Colonic mucosa (tissue), 4 donors: ENCODE data around the gene SLC7A6. TPM values are rescaled to one million over a fixed set of nuclear protein-coding genes. Genes with fewer than 3 reads are reported as not detected.

ENCODE experiments used
- DNase-seq: peaks from one replicate; pipeline ENCODE4 v3.0.0-alpha.2; 2020
- H3K27ac ChIP-seq: fragments of 200-600 bp; one replicate; pipeline ENCODE4 v1.8.0; 2021
- H3K27me3 ChIP-seq: fragments of 200-600 bp; one replicate; pipeline ENCODE4 v1.8.0; 2021
- H3K36me3 ChIP-seq: fragments of 200-600 bp; one replicate; pipeline ENCODE4 v1.8.0; 2021
- H3K4me1 ChIP-seq: fragments of 200-600 bp; one replicate; pipeline ENCODE4 v1.8.0; 2021; ENCODE audit warnings: mild to moderate bottlenecking
- H3K4me3 ChIP-seq: fragments of 200-600 bp; one replicate; pipeline ENCODE4 v1.8.0; 2021
- H3K9ac ChIP-seq, 2 donors: one replicate each; pipeline ENCODE4 v1.7.0; 2013; ENCODE audit warnings: control low read depth in 2 of 2, low read depth in 2 of 2, low read length in 2 of 2
- H3K9me3 ChIP-seq: fragments of 200-600 bp; one replicate; pipeline ENCODE4 v1.8.0; 2021
- intact Hi-C: fragments of 100-400 bp; cut with DNase I; formaldehyde crosslinking; loops from one replicate; pipeline ENCODE4 v1.14.1; 2022
- total RNA-seq, 2 donors: library from RNA; stranded (reverse); fragmentation: NEBNext Ultra II Directional in 1 of 2; extraction: Animal tissue kit (Norgen Biotek cat#: 25700) in 1 of 2; gene quantifications; one replicate each; pipeline ENCODE4 v1.2.1, GENCODE V29; 2021
- TF ChIP-seq, protein P1 (sequence below): fragments of 200-600 bp; IDR thresholded peaks from one replicate; pipeline ENCODE4 v1.8.0; 2022; ENCODE audit warnings: antibody characterized with exemption, mild to moderate bottlenecking
- donor health status: healthy.
- donor health status: DM: no; HTN: no; CAD: no.
- donor health status: DM: no; HTN: no; CAD: no.

Gene SLC7A6
- total RNA-seq, 2 donors from 2014 or later, result 22.0 to 42.2 TPM

DNA sequence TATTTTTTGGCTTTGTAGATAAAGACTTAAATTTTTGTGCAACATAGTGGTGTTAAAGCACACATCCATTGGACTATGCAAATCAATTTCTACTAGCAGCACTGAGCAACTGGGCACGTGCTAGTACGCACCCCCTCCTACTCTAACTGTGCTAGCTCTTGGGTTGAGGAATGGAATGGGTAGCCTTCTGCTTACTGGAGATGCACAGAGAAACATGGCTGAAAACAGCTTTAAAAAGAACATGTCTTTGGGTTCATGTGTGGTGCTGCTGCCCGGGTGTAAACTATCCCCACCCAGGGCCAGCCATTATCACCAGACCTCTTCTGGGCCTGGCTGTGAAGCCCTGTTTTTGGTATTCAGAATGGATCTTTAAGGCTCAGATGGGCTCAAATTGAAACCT is 35.7 kb upstream of the SLC7A6 start:
- DNase-seq, result peak; percentile 17
- H3K27ac ChIP-seq, result no peak overlapping the region
- peaks cover 4% of the 10 kb centered on the region for H3K36me3 ChIP-seq
- peaks cover 1% of the 10 kb centered on the region for H3K4me1 ChIP-seq
- intact Hi-C loops, result loop anchor here (5.0 kb wide), 1 partner anchor 136 kb away; no protein-coding TSS in a partner anchor
- H3K9ac ChIP-seq, result no peak overlapping the region
- H3K9me3 ChIP-seq, result no peaks in the 10 kb centered on the region
- TF ChIP-seq, protein P1, sequence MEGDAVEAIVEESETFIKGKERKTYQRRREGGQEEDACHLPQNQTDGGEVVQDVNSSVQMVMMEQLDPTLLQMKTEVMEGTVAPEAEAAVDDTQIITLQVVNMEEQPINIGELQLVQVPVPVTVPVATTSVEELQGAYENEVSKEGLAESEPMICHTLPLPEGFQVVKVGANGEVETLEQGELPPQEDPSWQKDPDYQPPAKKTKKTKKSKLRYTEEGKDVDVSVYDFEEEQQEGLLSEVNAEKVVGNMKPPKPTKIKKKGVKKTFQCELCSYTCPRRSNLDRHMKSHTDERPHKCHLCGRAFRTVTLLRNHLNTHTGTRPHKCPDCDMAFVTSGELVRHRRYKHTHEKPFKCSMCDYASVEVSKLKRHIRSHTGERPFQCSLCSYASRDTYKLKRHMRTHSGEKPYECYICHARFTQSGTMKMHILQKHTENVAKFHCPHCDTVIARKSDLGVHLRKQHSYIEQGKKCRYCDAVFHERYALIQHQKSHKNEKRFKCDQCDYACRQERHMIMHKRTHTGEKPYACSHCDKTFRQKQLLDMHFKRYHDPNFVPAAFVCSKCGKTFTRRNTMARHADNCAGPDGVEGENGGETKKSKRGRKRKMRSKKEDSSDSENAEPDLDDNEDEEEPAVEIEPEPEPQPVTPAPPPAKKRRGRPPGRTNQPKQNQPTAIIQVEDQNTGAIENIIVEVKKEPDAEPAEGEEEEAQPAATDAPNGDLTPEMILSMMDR, result no peak
- H3K27me3 ChIP-seq, result no peaks in the 10 kb centered on the region
- H3K4me3 ChIP-seq, result no peak overlapping the region

DNA sequence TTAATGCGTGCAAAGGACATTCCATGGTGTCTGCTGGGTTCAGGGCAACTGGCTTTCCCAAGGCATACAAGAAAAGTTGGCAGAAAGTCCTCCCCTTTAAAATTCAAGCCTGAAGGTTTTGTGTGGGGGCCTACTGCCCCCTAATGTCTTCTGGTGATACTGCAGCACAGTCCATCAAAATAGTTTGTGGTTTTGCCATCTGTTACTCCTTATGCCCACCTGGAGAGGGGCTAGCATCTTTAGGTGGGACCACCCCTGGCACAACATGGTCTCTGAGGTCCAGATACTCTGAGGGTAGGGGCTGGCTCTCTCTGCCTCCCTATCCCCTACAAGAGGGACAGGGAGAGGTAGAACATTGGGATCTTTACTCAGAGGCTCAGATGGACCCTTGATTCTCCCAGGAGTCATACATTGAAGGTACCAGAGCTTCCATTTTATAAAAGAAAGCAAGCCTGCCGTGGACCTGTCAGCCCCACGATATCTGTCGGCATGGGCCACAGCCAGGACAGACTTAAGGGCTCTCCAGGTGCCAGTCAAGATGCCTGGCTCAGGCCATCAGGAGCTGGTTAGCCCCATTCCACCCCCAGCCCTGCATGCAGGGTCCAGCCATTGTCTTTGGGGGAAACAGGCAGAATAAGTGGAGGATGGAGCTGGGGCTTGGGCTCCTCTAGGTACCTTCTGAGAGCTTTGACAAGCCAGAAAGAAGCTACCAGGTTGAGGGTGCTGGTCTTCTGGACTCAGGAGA is 34.7 kb upstream of the SLC7A6 start:
- H3K9me3 ChIP-seq, result no peaks in the 10 kb centered on the region
- H3K4me3 ChIP-seq, result no peak overlapping the region
- no peak overlapping the region for H3K27ac ChIP-seq
- intact Hi-C loops, result loop anchor here (5.0 to 10.0 kb wide), 2 partner anchors 137 to 235 kb away; partner anchors contain the start of gene DPEP2
- H3K4me1 ChIP-seq, result peaks cover 4% of the 10 kb centered on the region
- no peak for DNase-seq
- TF ChIP-seq, protein P1, result peak; percentile 92
- no peak overlapping the region for H3K9ac ChIP-seq
- H3K36me3 ChIP-seq, result peaks cover 4% of the 10 kb centered on the region
- no peaks in the 10 kb centered on the region for H3K27me3 ChIP-seq

DNA sequence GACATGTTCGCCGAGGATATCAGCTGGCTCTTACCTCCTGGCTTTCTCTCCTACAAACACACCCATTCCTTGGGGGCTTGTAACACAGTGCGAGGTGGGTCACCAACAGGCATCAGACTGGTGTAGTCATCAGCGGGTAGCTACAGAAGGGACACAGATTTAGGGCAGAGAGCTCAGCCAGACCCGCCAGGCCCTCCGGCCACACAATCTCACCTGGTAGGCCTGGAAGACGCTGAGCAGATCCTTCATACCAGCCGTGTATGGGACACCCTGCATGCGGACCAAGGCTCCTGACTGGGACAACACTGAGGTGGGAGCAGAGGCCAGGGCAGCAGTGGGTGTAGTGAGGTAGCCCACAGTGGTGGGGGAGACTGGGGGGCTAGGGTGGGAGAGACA is 34.2 kb upstream of the SLC7A6 start:
- no peak overlapping the region for H3K9ac ChIP-seq
- H3K36me3 ChIP-seq, result peaks cover 4% of the 10 kb centered on the region
- no peaks in the 10 kb centered on the region for H3K9me3 ChIP-seq
- H3K4me3 ChIP-seq, result no peak overlapping the region
- H3K27me3 ChIP-seq, result no peaks in the 10 kb centered on the region
- H3K4me1 ChIP-seq, result peaks cover 4% of the 10 kb centered on the region
- no peak for DNase-seq
- no peak overlapping the region for H3K27ac ChIP-seq
- TF ChIP-seq, protein P1, result no peak
- intact Hi-C loops, result loop anchor here (10.0 kb wide), 1 partner anchor 235 kb away; the partner anchor contains the start of gene DPEP2

DNA sequence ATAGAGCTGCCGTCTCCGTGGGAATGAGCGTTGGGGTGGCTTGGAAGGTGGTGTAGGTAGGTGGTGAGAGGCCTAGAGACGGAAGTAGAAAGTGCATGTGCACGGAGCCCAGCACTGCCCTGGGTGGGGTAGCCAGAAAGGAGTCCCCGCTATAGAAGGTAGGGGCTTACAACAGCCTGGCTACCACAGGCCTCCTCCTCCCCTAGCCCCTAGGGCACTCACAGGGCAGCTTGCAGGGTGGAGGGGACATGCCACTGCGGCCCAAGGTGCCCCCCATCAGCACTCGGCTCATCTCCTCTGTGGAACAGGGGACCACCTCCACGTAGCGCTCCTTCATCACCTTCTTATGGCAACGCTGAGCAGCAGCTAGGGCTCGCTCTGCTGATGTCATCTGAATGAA is 33.4 kb upstream of the SLC7A6 start:
- H3K27me3 ChIP-seq, result no peaks in the 10 kb centered on the region
- H3K27ac ChIP-seq, result no peak overlapping the region
- no peaks in the 10 kb centered on the region for H3K9me3 ChIP-seq
- no peak overlapping the region for H3K4me3 ChIP-seq
- H3K36me3 ChIP-seq, result peaks cover 4% of the 10 kb centered on the region
- intact Hi-C loops, result loop anchor here (10.0 kb wide), 1 partner anchor 236 kb away; the partner anchor contains the start of gene DPEP2
- H3K9ac ChIP-seq, result no peak overlapping the region
- DNase-seq, result no peak
- TF ChIP-seq, protein P1, result no peak
- H3K4me1 ChIP-seq, result peaks cover 4% of the 10 kb centered on the region

DNA sequence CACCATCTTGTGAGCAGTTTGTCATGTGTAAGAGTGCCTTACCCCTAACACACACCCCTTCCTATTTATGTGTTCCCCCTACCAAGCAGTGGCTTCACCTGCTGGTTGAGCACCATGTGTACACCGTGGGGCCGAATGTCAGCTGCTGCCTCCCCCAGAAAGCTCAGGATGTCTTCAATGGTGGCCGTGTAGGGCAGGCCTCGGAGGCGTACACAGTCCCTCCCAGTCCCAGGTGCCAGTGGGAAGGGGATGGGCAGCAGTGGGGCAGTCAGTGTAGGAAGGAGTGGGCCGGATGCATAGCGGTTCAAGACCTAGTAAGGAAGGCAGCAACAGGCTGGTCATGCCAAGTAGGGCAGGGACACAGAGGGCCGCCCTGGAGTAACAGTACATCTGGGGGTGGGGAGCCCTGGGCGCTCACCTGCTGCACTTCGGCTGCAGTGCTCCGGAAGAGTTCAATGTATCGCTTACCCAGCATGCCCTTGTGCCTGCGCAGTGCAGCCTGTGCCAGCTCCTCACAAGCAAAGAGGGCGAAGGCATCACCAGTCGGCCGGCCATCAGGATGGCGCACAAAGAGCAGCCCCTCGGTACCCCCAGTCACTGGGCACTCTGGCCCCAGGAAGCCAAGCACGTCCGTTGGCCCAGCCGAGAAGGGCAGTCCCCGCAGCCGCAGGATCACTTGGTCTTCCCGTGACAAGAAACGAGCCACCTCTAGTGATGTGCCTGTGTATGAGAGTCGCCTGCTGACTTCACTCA is 32.8 kb upstream of the SLC7A6 start:
- intact Hi-C loops, result loop anchor here (10.0 kb wide), 1 partner anchor 237 kb away; the partner anchor contains the start of gene DPEP2
- TF ChIP-seq, protein P1, result no peak
- H3K9me3 ChIP-seq, result no peaks in the 10 kb centered on the region
- H3K27ac ChIP-seq, result no peak overlapping the region
- peaks cover 4% of the 10 kb centered on the region for H3K4me1 ChIP-seq
- H3K4me3 ChIP-seq, result no peak overlapping the region
- peaks cover 4% of the 10 kb centered on the region for H3K36me3 ChIP-seq
- DNase-seq, result no peak
- H3K27me3 ChIP-seq, result no peaks in the 10 kb centered on the region
- no peak overlapping the region for H3K9ac ChIP-seq
